ENCODE measurements around the gene PPP1R3G. TPM values are rescaled to one million over a fixed set of nuclear protein-coding genes. Genes with fewer than 3 reads are reported as not detected.

PPP1R3G gene
- total and polyA plus RNA-seq, 2 of the 13 experiments (the other 11 are each of a cell fraction or from before 2014, with no cell fraction given), result 1.2 to 1.3 TPM

DNA sequence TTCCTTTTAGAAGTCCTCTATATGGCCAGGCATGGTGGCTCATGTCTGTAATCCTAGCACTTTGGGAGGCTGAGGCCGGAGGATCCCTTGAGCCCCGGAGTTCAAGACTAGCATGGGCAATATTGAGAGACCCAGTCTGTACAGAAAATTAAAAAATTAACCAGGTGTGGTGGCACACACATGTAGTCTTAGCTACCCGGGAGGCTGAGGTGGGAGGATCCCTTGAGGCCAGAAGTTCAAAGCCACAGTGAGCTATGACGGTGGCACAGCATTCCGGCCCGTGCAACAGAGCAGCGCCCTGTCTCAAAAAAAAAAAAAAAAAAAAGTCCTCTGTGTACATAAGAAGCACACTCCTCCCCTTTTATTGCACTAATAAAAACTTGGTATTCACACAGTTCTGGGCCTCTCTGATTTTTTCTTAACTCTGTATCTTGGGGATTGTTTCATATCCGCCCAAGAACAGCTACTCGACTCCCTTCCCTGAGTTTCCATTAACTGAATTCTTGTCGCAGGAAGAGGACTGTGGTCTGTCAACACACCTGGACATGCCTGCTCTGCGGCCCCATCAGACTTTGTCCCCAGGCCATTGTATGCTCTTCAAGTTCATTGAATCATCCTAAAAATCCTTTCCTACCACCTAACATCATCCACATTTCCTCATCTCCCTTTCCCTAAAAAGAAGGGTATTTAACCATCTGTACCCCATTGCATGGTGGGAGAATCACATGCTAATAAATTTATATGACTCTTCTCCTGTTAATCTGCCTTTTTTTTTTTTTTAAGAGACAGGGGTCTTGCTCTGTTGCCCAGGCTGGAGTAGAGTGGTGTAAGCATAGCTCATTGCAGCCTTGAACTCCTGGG, 25.9 kb upstream of the PPP1R3G start (continued):
- TF ChIP-seq, protein P1, sequence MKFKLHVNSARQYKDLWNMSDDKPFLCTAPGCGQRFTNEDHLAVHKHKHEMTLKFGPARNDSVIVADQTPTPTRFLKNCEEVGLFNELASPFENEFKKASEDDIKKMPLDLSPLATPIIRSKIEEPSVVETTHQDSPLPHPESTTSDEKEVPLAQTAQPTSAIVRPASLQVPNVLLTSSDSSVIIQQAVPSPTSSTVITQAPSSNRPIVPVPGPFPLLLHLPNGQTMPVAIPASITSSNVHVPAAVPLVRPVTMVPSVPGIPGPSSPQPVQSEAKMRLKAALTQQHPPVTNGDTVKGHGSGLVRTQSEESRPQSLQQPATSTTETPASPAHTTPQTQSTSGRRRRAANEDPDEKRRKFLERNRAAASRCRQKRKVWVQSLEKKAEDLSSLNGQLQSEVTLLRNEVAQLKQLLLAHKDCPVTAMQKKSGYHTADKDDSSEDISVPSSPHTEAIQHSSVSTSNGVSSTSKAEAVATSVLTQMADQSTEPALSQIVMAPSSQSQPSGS (CRISPR knock-in tag; IDR thresholded peaks at IDR 0.05), result peak; percentile 77
- no peak for TF ChIP-seq ZNF484 (CRISPR knock-in tag; IDR thresholded peaks at IDR 0.05; ENCODE audit: borderline replicate concordance, low read depth)
- TF ChIP-seq, protein P2, sequence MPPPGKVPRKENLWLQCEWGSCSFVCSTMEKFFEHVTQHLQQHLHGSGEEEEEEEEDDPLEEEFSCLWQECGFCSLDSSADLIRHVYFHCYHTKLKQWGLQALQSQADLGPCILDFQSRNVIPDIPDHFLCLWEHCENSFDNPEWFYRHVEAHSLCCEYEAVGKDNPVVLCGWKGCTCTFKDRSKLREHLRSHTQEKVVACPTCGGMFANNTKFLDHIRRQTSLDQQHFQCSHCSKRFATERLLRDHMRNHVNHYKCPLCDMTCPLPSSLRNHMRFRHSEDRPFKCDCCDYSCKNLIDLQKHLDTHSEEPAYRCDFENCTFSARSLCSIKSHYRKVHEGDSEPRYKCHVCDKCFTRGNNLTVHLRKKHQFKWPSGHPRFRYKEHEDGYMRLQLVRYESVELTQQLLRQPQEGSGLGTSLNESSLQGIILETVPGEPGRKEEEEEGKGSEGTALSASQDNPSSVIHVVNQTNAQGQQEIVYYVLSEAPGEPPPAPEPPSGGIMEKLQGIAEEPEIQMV (CRISPR knock-in tag; IDR thresholded peaks at IDR 0.05; ENCODE audit: low read depth), result peak; percentile 55; the same call in 1 of the 2 replicates
- TF ChIP-seq ZBTB34 (CRISPR knock-in tag; IDR thresholded peaks at IDR 0.05), result no peak
- TF ChIP-seq ATF1 (CRISPR knock-in tag; IDR thresholded peaks at IDR 0.05), result peak; percentile 70
- TF ChIP-seq GMEB2 (CRISPR knock-in tag; IDR thresholded peaks at IDR 0.05; ENCODE audit: low read depth), result no peak
- no peak for TF ChIP-seq HCFC1 (IDR thresholded peaks at IDR 0.05; ENCODE audit: low read depth, low read length)
- TF ChIP-seq, protein P3, sequence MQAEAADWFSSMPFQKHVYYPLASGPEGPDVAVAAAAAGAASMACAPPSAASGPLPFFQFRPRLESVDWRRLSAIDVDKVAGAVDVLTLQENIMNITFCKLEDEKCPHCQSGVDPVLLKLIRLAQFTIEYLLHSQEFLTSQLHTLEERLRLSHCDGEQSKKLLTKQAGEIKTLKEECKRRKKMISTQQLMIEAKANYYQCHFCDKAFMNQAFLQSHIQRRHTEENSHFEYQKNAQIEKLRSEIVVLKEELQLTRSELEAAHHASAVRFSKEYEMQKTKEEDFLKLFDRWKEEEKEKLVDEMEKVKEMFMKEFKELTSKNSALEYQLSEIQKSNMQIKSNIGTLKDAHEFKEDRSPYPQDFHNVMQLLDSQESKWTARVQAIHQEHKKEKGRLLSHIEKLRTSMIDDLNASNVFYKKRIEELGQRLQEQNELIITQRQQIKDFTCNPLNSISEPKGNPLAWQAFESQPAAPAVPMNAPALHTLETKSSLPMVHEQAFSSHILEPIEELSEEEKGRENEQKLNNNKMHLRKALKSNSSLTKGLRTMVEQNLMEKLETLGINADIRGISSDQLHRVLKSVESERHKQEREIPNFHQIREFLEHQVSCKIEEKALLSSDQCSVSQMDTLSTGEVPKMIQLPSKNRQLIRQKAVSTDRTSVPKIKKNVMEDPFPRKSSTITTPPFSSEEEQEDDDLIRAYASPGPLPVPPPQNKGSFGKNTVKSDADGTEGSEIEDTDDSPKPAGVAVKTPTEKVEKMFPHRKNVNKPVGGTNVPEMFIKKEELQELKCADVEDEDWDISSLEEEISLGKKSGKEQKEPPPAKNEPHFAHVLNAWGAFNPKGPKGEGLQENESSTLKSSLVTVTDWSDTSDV (CRISPR knock-in tag; IDR thresholded peaks at IDR 0.05), result no peak
- peak; percentile 97 for TF ChIP-seq ZNF644 (CRISPR knock-in tag; IDR thresholded peaks at IDR 0.05; ENCODE audit: low read depth)
- no peak for TF ChIP-seq RBFOX2 (IDR thresholded peaks at IDR 0.05; ENCODE audit: low read depth, low read length)
- no peak for TF ChIP-seq CC2D1A (CRISPR knock-in tag; IDR thresholded peaks at IDR 0.05)
- TF ChIP-seq THYN1 (CRISPR knock-in tag; IDR thresholded peaks at IDR 0.05; ENCODE audit: borderline replicate concordance, low read depth), result no peak
- TF ChIP-seq RERE (CRISPR knock-in tag; IDR thresholded peaks at IDR 0.05; ENCODE audit: low read depth), result no peak
